AG04450 (cell line): ENCODE data around the gene MACROD2. TPM values are rescaled to one million over a fixed set of nuclear protein-coding genes. Genes with fewer than 3 reads are reported as not detected.

Experiments used
- CTCF ChIA-PET: fragments of 300-600, 350-600 bp; formaldehyde crosslinking; extraction: SDS; loops from one replicate; lab custom pipeline; 2022; ENCODE audit warnings: antibody characterized with exemption, inconsistent platforms; lab: Charles Lee
- POLR2A ChIA-PET: fragments of 350-600 bp; formaldehyde crosslinking; extraction: SDS; loops from one replicate; lab custom pipeline; 2021; ENCODE audit warnings: antibody characterized with exemption, inconsistent platforms; lab: Yijun Ruan, JAX
- DNase-seq: peaks from one replicate; pipeline ENCODE4 v3.0.0-alpha.2; 2011; ENCODE audit warnings: low read depth, low spot score
- H3K27ac ChIP-seq: one replicate; pipeline ENCODE4 v1.5.1; 2012; ENCODE audit warnings: low read depth, low read length, control low read depth
- H3K27me3 ChIP-seq: one replicate; pipeline ENCODE4 v1.6.0; 2012; ENCODE audit warnings: low read length; ENCODE audit not compliant: control insufficient read depth, insufficient read depth
- H3K4me3 ChIP-seq: 2 replicates; pipeline ENCODE4 v1.5.1; 2011; ENCODE audit warnings: mild to moderate bottlenecking, low read depth, low read length, control low read depth
- H3K9me3 ChIP-seq: 2 replicates; pipeline ENCODE4 v1.5.1; 2012; ENCODE audit warnings: low read length; ENCODE audit not compliant: control insufficient read depth, insufficient read depth
- CTCF ChIP-seq: IDR thresholded peaks from 2 replicates; pipeline ENCODE4 v1.5.1; 2011; ENCODE audit warnings: low read depth, low read length, control low read depth, inconsistent platforms
- polyA plus RNA-seq: library from polyadenylated mRNA; depleted of rRNA; stranded (reverse); fragments of >200 nt; gene quantifications from 2 replicates; pipeline ENCODE4 v1.2.3, GENCODE V29; 2011

The MACROD2 gene
- polyA plus RNA-seq, 1 experiment, result 0.02 TPM

DNA sequence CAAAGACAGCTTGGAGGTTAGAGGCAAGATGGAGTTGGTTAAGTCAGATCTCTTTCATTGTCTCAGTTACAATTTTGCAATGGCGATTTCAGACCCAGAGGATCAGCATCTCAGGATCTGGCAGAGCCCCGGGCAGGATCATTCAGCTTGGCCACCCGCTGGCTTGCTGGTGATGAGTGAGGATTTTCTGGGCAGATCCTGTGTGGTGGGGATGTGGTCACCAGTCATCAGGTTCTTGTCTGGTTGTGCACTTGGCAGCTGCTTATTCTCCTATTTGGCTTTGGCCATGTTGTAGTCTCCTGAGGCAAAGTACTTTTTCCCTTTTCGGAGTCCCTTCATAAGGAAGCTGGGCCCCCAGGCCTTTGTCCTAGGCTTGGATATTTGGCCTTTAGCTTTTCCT lies 1624.0 kb downstream of the MACROD2 start:
- H3K9me3 ChIP-seq, result no peaks in the 10 kb centered on the region
- no peak for TF ChIP-seq CTCF
- ChIA-PET CTCF (no interaction called here), POLR2A (no interaction called here)
- H3K4me3 ChIP-seq, result no peak overlapping the region
- H3K27me3 ChIP-seq, result no peaks in the 10 kb centered on the region
- no peak for DNase-seq
- no peak overlapping the region for H3K27ac ChIP-seq

GRCh38 chr20:15619816-15620215 lies 1624.5 kb downstream of the MACROD2 start:
- ChIA-PET POLR2A (no interaction called here), CTCF (no interaction called here)

GRCh38 chr20:15622368-15622767 lies 1627.1 kb downstream of the MACROD2 start:
- no peak for DNase-seq
- POLR2A ChIA-PET, result no interaction called here
- CTCF ChIA-PET, result no interaction called here
- TF ChIP-seq CTCF, result no peak
- no peak overlapping the region for H3K27ac ChIP-seq
- no peak overlapping the region for H3K4me3 ChIP-seq
- no peaks in the 10 kb centered on the region for H3K27me3 ChIP-seq
- H3K9me3 ChIP-seq, result no peaks in the 10 kb centered on the region

More at GRCh38 chr20:15619816-15620215, 1624.5 kb downstream of the MACROD2 start:
- Histone ChIP-seq H3K4me3 (no peak overlapping the region), H3K27ac (no peak overlapping the region), H3K9me3 (no peaks in the 10 kb centered on the region), H3K27me3 (no peaks in the 10 kb centered on the region)
- no peak for DNase-seq
- TF ChIP-seq CTCF, result no peak

DNA sequence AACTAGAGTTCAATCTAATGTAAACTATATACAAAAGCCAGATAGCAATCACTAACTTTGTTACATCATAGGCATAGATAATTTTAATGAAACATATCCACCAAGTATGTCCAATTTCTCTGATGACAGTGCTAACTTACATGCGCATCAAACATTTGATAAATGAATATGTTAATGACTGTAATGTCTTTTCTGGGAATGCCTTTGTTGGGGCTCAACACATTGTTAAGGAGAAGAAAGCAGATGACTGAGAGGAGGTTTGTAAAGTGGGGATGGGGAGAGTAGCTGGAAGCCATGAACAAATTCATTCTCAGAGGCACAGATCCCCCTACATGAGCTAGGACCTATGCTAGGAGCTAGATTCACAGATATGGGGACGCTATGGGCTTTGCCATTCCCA lies 1627.9 kb downstream of the MACROD2 start:
- Histone ChIP-seq H3K27me3 (no peaks in the 10 kb centered on the region), H3K4me3 (no peak overlapping the region), H3K9me3 (no peaks in the 10 kb centered on the region), H3K27ac (no peak overlapping the region)
- no peak for DNase-seq
- TF ChIP-seq CTCF, result no peak
- POLR2A ChIA-PET, result no interaction called here
- CTCF ChIA-PET, result no interaction called here

DNA sequence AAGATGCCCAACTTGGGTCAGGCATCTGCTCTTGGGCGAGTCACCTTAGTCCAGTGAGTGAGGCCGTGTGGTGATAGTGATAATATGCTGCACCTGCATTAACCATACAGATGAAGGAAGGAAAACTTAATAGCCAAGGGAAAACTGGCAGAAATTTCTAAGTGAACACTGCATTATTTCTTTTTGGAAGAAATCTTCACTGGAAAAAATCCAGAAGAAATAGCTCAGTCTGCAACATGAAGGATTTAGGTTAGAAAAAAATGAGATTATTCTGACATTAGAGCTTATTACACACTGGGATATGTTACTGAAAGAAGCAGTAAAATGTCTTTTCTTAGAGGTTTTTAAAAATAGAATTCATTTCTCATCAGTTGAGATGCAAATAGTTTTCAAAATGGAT lies 1630.7 kb downstream of the MACROD2 start:
- Histone ChIP-seq H3K9me3 (no peaks in the 10 kb centered on the region), H3K27ac (no peak overlapping the region), H3K4me3 (no peak overlapping the region), H3K27me3 (no peaks in the 10 kb centered on the region)
- ChIA-PET CTCF (interaction anchor here (0.5 to 0.6 kb wide), 2 partner anchors 95 to 1168 kb away, joined by 4 to 5 read pairs; no protein-coding TSS in a partner anchor), POLR2A (no interaction called here)
- no peak for DNase-seq
- TF ChIP-seq CTCF, result no peak
